Stimulated activated naive CD8-positive, alpha-beta T cell treated with anti-CD3 and anti-CD28 coated beads, Interleukin-15, Interleukin-2, amounts not matched to agents 100 ng/mL and 50 ng/mL, for 24 hours (primary cell): ENCODE data around the gene SAE1.

Experiments
- H3K27ac Mint-ChIP-seq: one replicate; pipeline ENCODE4 v1.8.0; 2021; ENCODE audit warnings: mild to moderate bottlenecking, mixed read lengths
- H3K27me3 Mint-ChIP-seq: one replicate; pipeline ENCODE4 v1.8.0; 2021; ENCODE audit warnings: mixed read lengths
- H3K36me3 Mint-ChIP-seq: one replicate; pipeline ENCODE4 v1.8.0; 2021; ENCODE audit warnings: low read depth, mixed read lengths
- H3K4me1 Mint-ChIP-seq: one replicate; pipeline ENCODE4 v1.8.0; 2021; ENCODE audit warnings: low read depth, mixed read lengths
- H3K4me3 Mint-ChIP-seq: one replicate; pipeline ENCODE4 v1.8.0; 2021; ENCODE audit warnings: mild to moderate bottlenecking, mixed read lengths
- H3K9me3 Mint-ChIP-seq: one replicate; pipeline ENCODE4 v1.8.0; 2021; ENCODE audit warnings: mixed read lengths

SAE1 gene

DNA sequence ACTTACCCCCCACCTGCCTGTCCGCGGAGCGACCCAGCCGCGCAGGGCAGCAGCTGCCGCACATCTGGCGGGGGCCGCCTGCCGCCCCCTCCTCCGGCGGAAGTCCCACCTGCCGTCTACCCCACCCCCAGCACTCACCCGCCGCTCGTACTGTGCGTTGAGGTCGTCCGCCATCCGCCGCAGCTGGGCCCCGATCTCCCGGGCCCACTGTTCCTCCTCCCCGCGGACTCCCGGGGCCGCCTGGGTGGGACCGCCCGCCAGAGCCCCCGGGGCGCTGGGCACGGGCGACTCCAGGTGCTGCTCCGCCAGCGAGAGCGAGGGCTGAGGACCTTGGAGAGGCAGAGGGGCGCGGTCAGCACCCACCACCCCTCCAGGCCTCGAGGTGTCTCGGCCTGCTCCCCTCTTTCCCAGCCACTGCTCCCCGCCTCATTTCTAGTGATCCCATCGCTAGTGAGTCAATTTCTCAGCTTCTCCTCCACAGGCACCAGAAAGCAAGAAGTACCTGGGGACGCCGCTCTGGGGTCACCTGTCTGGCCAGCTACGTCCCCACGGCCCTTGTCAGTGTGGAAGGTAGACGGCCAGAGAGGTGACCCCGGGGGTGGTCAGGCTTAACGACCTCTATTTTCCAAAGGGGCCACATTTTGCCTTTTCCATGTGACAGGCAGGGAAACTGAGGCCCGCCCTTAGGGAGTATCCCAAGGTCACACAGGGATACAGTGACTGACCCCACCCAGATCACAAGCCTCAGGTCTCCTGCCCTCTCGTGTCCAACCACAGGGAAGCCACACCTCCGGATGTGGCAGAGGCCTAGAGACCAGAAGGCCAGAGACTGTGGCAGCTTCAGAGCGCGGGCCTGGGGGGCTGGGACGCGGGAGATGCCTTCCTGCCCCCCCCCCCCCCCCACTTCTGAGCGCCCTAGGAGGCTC, 96.1 kb downstream of the SAE1 start:
- Mint-ChIP-seq H3K36me3 (peaks cover 5% of the 10 kb centered on the region), H3K9me3 (no peaks in the 10 kb centered on the region), H3K27me3 (no peaks in the 10 kb centered on the region), H3K4me1 (peaks cover 25% of the 10 kb centered on the region), H3K27ac (peak overlapping the region; percentile 83), H3K4me3 (peak overlapping the region; percentile 79)

DNA sequence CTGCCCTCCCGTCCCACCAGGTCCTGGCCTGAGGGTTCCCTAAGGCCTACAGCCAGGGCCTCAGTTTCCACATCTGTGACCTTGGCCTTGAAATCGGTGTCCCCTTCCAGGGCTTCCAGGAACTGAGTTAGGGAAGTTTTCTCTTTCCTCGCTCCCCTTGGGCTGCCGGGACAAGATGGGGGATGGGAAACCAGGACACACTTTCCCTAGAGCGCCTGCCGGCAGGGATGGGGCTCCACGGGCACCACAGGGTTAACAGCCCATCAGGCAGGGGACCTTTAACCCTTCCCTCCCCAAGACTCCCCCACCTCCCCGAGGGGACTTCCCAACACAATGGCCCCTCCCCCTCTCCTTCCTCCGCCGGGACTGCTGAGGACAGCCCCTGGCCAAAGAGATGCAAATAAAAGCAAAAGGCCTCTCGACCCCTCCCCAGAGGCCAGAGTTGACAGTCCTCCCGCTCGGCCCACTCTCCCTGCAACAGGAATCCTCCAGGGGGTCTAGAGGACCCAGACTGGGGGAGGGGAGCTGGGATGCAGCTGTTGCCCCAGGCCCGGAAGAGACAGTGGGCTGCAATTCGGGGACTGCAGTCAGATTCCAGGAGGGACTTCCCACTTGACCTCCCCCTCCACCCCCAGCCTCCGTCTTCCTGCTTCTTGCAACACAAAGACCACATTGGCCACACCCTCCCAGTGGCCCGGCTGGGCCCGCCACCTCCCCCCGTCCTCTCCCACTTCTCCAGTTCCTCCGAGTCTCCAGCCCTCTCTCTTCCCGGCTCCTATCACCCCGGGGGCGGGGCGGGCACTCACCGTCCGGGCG, 96.9 kb downstream of the SAE1 start:
- H3K9me3 Mint-ChIP-seq = no peaks in the 10 kb centered on the region
- peak overlapping the region; percentile 79 for H3K4me3 Mint-ChIP-seq
- H3K27ac Mint-ChIP-seq = peak overlapping the region; percentile 83
- H3K27me3 Mint-ChIP-seq = no peaks in the 10 kb centered on the region
- H3K4me1 Mint-ChIP-seq = peaks cover 34% of the 10 kb centered on the region
- peaks cover 5% of the 10 kb centered on the region for H3K36me3 Mint-ChIP-seq

GRCh38 chr19:47228168-47228936, 97.7 kb downstream of the SAE1 start:
- H3K27me3 Mint-ChIP-seq = no peaks in the 10 kb centered on the region
- no peaks in the 10 kb centered on the region for H3K9me3 Mint-ChIP-seq
- peaks cover 5% of the 10 kb centered on the region for H3K36me3 Mint-ChIP-seq
- peak overlapping the region; percentile 79 for H3K4me3 Mint-ChIP-seq
- no peak overlapping the region for H3K27ac Mint-ChIP-seq
- H3K4me1 Mint-ChIP-seq = peaks cover 39% of the 10 kb centered on the region

- Mint-ChIP-seq H3K36me3 (peaks cover 5% of the 10 kb centered on the region), H3K27me3 (no peaks in the 10 kb centered on the region), H3K27ac (no peak overlapping the region), H3K4me1 (peaks cover 39% of the 10 kb centered on the region), H3K9me3 (no peaks in the 10 kb centered on the region), H3K4me3 (no peak overlapping the region)
Measured at GRCh38 chr19:47228937-47229675, 98.5 kb downstream of the SAE1 start.

DNA sequence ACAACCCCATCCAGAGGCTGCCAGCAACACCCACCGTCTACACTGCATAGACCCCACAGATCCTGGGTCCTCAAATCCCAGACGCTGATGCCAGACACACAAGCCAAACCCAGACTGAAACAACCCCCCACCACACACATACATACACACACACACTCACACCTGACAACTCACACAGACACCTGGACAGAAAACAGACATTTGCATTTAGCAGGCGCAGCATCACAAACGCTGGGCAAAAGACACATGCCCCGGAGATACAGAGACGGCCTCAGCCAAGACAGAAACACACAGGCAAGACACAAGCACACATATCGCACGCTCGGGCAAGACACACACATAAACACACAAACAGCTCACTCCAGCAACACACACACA, 99.0 kb downstream of the SAE1 start:
- Mint-ChIP-seq H3K4me1 (peaks cover 39% of the 10 kb centered on the region), H3K36me3 (peaks cover 5% of the 10 kb centered on the region), H3K27me3 (no peaks in the 10 kb centered on the region), H3K9me3 (no peaks in the 10 kb centered on the region), H3K27ac (no peak overlapping the region), H3K4me3 (no peak overlapping the region)

GRCh38 chr19:47230054-47230920, 99.7 kb downstream of the SAE1 start:
- Mint-ChIP-seq H3K4me3 (peak overlapping the region; percentile 50), H3K36me3 (peaks cover 4% of the 10 kb centered on the region), H3K4me1 (peaks cover 39% of the 10 kb centered on the region), H3K27ac (no peak overlapping the region), H3K9me3 (no peaks in the 10 kb centered on the region), H3K27me3 (no peaks in the 10 kb centered on the region)

- Mint-ChIP-seq H3K27ac (peak within 1 kb of the TSS; percentile 77), H3K9me3 (no peaks in the 10 kb centered on the region), H3K4me3 (peak within 1 kb of the TSS; percentile 80), H3K36me3 (no peaks in the 10 kb centered on the region), H3K4me1 (peaks cover 33% of the 10 kb centered on the region), H3K27me3 (no peaks in the 10 kb centered on the region)
Measured at GRCh38 chr19:47230921-47231214, 100.2 kb downstream of the SAE1 start, which contains the start of gene BBC3. Gene BBC3 (minus strand): TSS chr19:47231199. CDS start chr19:47228431, 2,768 bp downstream.

GRCh38 chr19:47231215-47232054, 100.8 kb downstream of the SAE1 start:
- Mint-ChIP-seq H3K9me3 (no peaks in the 10 kb centered on the region), H3K27ac (peak overlapping the region; percentile 77), H3K36me3 (no peaks in the 10 kb centered on the region), H3K4me3 (peak overlapping the region; percentile 80), H3K27me3 (no peaks in the 10 kb centered on the region), H3K4me1 (peaks cover 33% of the 10 kb centered on the region)

GRCh38 chr19:47232422-47233211, 102.0 kb downstream of the SAE1 start:
- peak overlapping the region; percentile 80 for H3K4me3 Mint-ChIP-seq
- no peaks in the 10 kb centered on the region for H3K9me3 Mint-ChIP-seq
- no peaks in the 10 kb centered on the region for H3K27me3 Mint-ChIP-seq
- H3K27ac Mint-ChIP-seq = peak overlapping the region; percentile 82
- H3K4me1 Mint-ChIP-seq = peaks cover 22% of the 10 kb centered on the region
- H3K36me3 Mint-ChIP-seq = no peaks in the 10 kb centered on the region

GRCh38 chr19:47236072-47236675, 105.5 kb downstream of the SAE1 start:
- Mint-ChIP-seq H3K4me1 (peaks cover 36% of the 10 kb centered on the region), H3K27ac (no peak overlapping the region), H3K4me3 (no peak overlapping the region), H3K27me3 (peaks cover 5% of the 10 kb centered on the region), H3K9me3 (no peaks in the 10 kb centered on the region), H3K36me3 (no peaks in the 10 kb centered on the region)

GRCh38 chr19:47239152-47239551, 108.5 kb downstream of the SAE1 start:
- Mint-ChIP-seq H3K27ac (peak overlapping the region; percentile 59), H3K27me3 (peaks cover 5% of the 10 kb centered on the region), H3K9me3 (no peaks in the 10 kb centered on the region), H3K4me1 (peaks cover 18% of the 10 kb centered on the region), H3K36me3 (no peaks in the 10 kb centered on the region), H3K4me3 (peak overlapping the region; percentile 53)
